Upper lobe of left lung (tissue), 4 donors: ENCODE results near the gene PHLPP2.

ENCODE experiments used
- CTCF ChIP-seq, 6 experiments: fragments of 450-650 bp in 4 of 6; fragments of 200-600 bp in 2 of 6; sonication (generic) in 2 of 6; IDR thresholded peaks; one replicate each; pipeline ENCODE4 v1.5.1; 2016 to 2019; ENCODE audit warnings: antibody characterized with exemption in 6 of 6
- POLR2A ChIP-seq, 4 donors: fragments of 450-650 bp; IDR thresholded peaks; one replicate each; pipeline ENCODE4 v1.5.1; 2016 to 2017; ENCODE audit warnings: antibody characterized with exemption in 4 of 4, mild to moderate bottlenecking in 2 of 4

GRCh38 chr16:71762186-71762585 is 37.7 kb upstream of the PHLPP2 start:
- TF ChIP-seq POLR2A (IDR thresholded peaks at IDR 0.05) (no peak), CTCF (IDR thresholded peaks at IDR 0.05) (no peak)
